GM23248 (cell line): ENCODE measurements around the gene UBE2S. TPM values are rescaled to one million over a fixed set of nuclear protein-coding genes. Genes with fewer than 3 reads are reported as not detected.

ENCODE experiments used
- DNase-seq: peaks from one replicate; pipeline ENCODE4 v3.0.0-alpha.2; 2015
- H2AFZ ChIP-seq: fragments of 200-600 bp; sonication (generic); 2 replicates; pipeline ENCODE4 v1.6.1; 2016; ENCODE audit warnings: antibody characterized with exemption
- H3F3A ChIP-seq: fragments of 200-600 bp; sonication (generic); 2 replicates; pipeline ENCODE4 v1.6.1; 2016; ENCODE audit warnings: mild to moderate bottlenecking, antibody characterized with exemption, mixed run types; ENCODE audit not compliant: insufficient read depth
- H3K27ac ChIP-seq: fragments of 200-600 bp; sonication (generic); 2 replicates; pipeline ENCODE4 v1.5.1; 2016; ENCODE audit warnings: mild to moderate bottlenecking
- H3K27me3 ChIP-seq: fragments of 200-600 bp; sonication (generic); replicated peaks from 2 replicates; pipeline ENCODE4 v1.6.1; 2016; ENCODE audit warnings: mild to moderate bottlenecking; ENCODE audit not compliant: insufficient read depth
- H3K36me3 ChIP-seq: fragments of 200-600 bp; sonication (generic); 2 replicates; pipeline ENCODE4 v1.6.1; 2016; ENCODE audit warnings: low read depth, mild to moderate bottlenecking
- H3K4me1 ChIP-seq: fragments of 200-600 bp; sonication (generic); 2 replicates; pipeline ENCODE4 v1.6.1; 2016; ENCODE audit warnings: mild to moderate bottlenecking; ENCODE audit not compliant: insufficient read depth
- H3K4me2 ChIP-seq: fragments of 200-600 bp; sonication (generic); one replicate; pipeline ENCODE4 v1.6.1; 2016; ENCODE audit warnings: mild to moderate bottlenecking; ENCODE audit not compliant: unreplicated experiment
- H3K4me3 ChIP-seq: fragments of 200-600 bp; sonication (generic); 2 replicates; pipeline ENCODE4 v1.5.1; 2016; ENCODE audit warnings: mild to moderate bottlenecking
- H3K79me2 ChIP-seq: fragments of 200-600 bp; sonication (generic); 2 replicates; pipeline ENCODE4 v1.6.1; 2016; ENCODE audit warnings: mild to moderate bottlenecking; ENCODE audit not compliant: insufficient read depth
- H3K9ac ChIP-seq: fragments of 200-600 bp; sonication (generic); 2 replicates; pipeline ENCODE4 v1.6.1; 2016; ENCODE audit warnings: mild to moderate bottlenecking
- H3K9me2 ChIP-seq: fragments of 200-600 bp; sonication (generic); 2 replicates; pipeline ENCODE4 v1.6.1; 2016; ENCODE audit warnings: mixed run types, mild to moderate bottlenecking, moderate library complexity; ENCODE audit not compliant: insufficient read depth
- H3K9me3 ChIP-seq: fragments of 200-600 bp; sonication (generic); one replicate; pipeline ENCODE4 v1.6.1; 2017; ENCODE audit warnings: low read depth
- H4K20me1 ChIP-seq: fragments of 200-600 bp; sonication (generic); 2 replicates; pipeline ENCODE4 v1.6.0; 2016; ENCODE audit not compliant: insufficient read depth
- EZH2 ChIP-seq: fragments of 200-600 bp; sonication (generic); IDR thresholded peaks from 2 replicates; pipeline ENCODE4 v1.6.1; 2018; ENCODE audit warnings: antibody characterized with exemption, mild to moderate bottlenecking; ENCODE audit not compliant: insufficient read depth, poor library complexity, severe bottlenecking
- EZH2phosphoT487 ChIP-seq: fragments of 200-600 bp; sonication (generic); IDR thresholded peaks from 2 replicates; pipeline ENCODE4 v1.6.1; 2018; ENCODE audit warnings: antibody characterized with exemption, moderate library complexity, mild to moderate bottlenecking, low read depth; ENCODE audit not compliant: insufficient read depth
- WGBS, 2 experiments: methylation state at CpG; one replicate each; pipeline ENCODE4 v1.1.6; 2015 to 2017; ENCODE audit warnings: low lambda C conversion rate in 2 of 2, low coverage in 1 of 2; ENCODE audit errors: missing lambda C conversion rate in 2 of 2; 5-methylcytosine and 5-hydroxymethylcytosine counted together
- in situ Hi-C: fragments of 300-500 bp; cut with MboI; formaldehyde crosslinking; loops from 2 replicates; pipeline ENCODE4 v1.15.0; 2020
- polyA plus RNA-seq: library from polyadenylated mRNA; unstranded; fragments of >200 nt; fragmentation: Nextera tagmentation; extraction: Ambion mirVana; gene quantifications from 2 replicates; pipeline ENCODE4 v1.2.1, GENCODE V29; 2016
- total RNA-seq: library from RNA; depleted of rRNA; stranded (reverse); fragments of >200 nt; shearing (Covaris generic); gene quantifications from 2 replicates; pipeline ENCODE4 v1.2.3, GENCODE V29; 2014; rRNA removed

UBE2S gene
- total and polyA plus RNA-seq, 2 experiments from 2014 or later, result 82.2 to 106 TPM

DNA sequence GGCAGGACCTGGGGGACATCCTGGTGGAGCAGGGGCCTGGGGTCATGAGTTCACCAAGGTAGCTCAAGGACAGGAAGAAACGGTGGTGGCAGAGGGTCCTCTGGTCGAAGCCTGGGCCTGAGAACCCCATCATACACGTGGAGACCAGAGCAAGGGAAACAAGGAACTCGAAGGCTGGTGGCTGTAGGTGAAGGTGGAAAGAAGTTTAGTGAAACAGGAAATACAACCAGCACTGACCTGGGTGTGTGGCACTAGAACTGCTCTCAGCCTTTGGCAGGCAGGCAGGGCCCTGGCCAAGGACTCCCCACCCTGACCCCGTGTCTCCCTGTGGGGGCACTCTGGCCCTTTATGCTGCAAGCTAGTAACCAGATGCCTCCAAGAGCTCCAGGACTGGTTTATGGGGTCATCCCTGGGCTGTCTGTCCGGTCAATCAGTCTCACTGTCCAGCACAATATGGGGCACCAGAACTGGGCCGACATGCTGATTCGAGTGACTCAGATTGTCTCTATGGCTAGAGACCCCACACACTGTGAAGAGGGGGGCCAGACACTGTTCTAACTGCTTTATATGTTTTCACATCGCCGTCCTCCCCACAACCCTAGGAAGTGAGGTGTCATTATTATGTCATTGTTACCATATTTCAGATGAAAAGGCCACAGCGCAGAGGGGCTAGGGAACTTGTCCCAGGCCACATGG is 56.8 kb downstream of the UBE2S start:
- no peaks in the 10 kb centered on the region for H3K9me2 ChIP-seq
- H4K20me1 ChIP-seq, result no peaks in the 10 kb centered on the region
- no peak for DNase-seq
- no peaks in the 10 kb centered on the region for H3K79me2 ChIP-seq
- no peak overlapping the region for H3K4me3 ChIP-seq
- H3K4me1 ChIP-seq, result no peaks in the 10 kb centered on the region
- 66 to 71% methylated on average over 11 of the region's 11 CpGs for WGBS, 2 experiments
- H3K27me3 ChIP-seq, result peaks cover 31% of the 10 kb centered on the region
- no peak overlapping the region for H3K9ac ChIP-seq
- no peak overlapping the region for H3K27ac ChIP-seq
- TF ChIP-seq EZH2 (no peak), EZH2phosphoT487 (no peak)
- no peaks in the 10 kb centered on the region for H3K36me3 ChIP-seq
- in situ Hi-C loops, result no loop called here
- no peaks in the 10 kb centered on the region for H3F3A ChIP-seq
- no peaks in the 10 kb centered on the region for H3K9me3 ChIP-seq
- no peak overlapping the region for H3K4me2 ChIP-seq
- no peak overlapping the region for H2AFZ ChIP-seq

Other genes starting within 250 kb of the UBE2S start
Only the 30 nearest of the 32 such genes appear.
- gene SYT5, start 227.5 kb downstream of the UBE2S start, total RNA-seq, result not detected in 2 replicates
- gene SYT5, start 227.5 kb downstream of the UBE2S start, polyA plus RNA-seq, result 0.28 and 0.38 TPM in 2 replicates
- gene PTPRH, start 198.3 kb downstream of the UBE2S start, total RNA-seq, result 0.43 and 2.9 TPM in 2 replicates
- gene PTPRH, start 198.3 kb downstream of the UBE2S start, polyA plus RNA-seq, result 0.28 and 0.49 TPM in 2 replicates
- gene TMEM86B, start 179.0 kb downstream of the UBE2S start, total RNA-seq, result 0.63 and 2.4 TPM in 2 replicates
- 0.41 and 0.46 TPM in 2 replicates for gene TMEM86B, start 179.0 kb downstream of the UBE2S start, polyA plus RNA-seq
- 36.2 and 36.9 TPM in 2 replicates for gene PPP6R1, start 148.8 kb downstream of the UBE2S start, total RNA-seq
- 9.7 and 12.1 TPM in 2 replicates for gene PPP6R1, start 148.8 kb downstream of the UBE2S start, polyA plus RNA-seq
- gene HSPBP1, start 127.7 kb downstream of the UBE2S start, total RNA-seq, result 31.9 and 42.5 TPM in 2 replicates
- 60.2 and 62.5 TPM in 2 replicates for gene HSPBP1, start 127.7 kb downstream of the UBE2S start, polyA plus RNA-seq
- gene BRSK1, start 123.8 kb downstream of the UBE2S start, total RNA-seq, result 1.9 and 11.9 TPM in 2 replicates
- gene BRSK1, start 123.8 kb downstream of the UBE2S start, polyA plus RNA-seq, result 0.39 and 0.55 TPM in 2 replicates
- gene TMEM150B, start 82.4 kb downstream of the UBE2S start, total RNA-seq, result not detected in 2 replicates
- gene TMEM150B, start 82.4 kb downstream of the UBE2S start, polyA plus RNA-seq, result not detected in 2 replicates
- gene KMT5C, start 67.9 kb downstream of the UBE2S start, total RNA-seq, result 8.1 and 8.6 TPM in 2 replicates
- gene KMT5C, start 67.9 kb downstream of the UBE2S start, polyA plus RNA-seq, result 1.9 and 2.7 TPM in 2 replicates
- not detected in 2 replicates for gene COX6B2, start 53.1 kb downstream of the UBE2S start, total RNA-seq
- not detected in 2 replicates for gene COX6B2, start 53.1 kb downstream of the UBE2S start, polyA plus RNA-seq
- gene GARIN5B, start 44.5 kb downstream of the UBE2S start, total RNA-seq, result not detected in 2 replicates
- not detected in 2 replicates for gene GARIN5B, start 44.5 kb downstream of the UBE2S start, polyA plus RNA-seq
- gene IL11, start 37.3 kb downstream of the UBE2S start, total RNA-seq, result 12.8 and 28.7 TPM in 2 replicates
- 6.7 and 6.9 TPM in 2 replicates for gene IL11, start 37.3 kb downstream of the UBE2S start, polyA plus RNA-seq
- not detected in 2 replicates for gene TMEM190, start 31.0 kb downstream of the UBE2S start, total RNA-seq
- gene TMEM190, start 31.0 kb downstream of the UBE2S start, polyA plus RNA-seq, result 0.47 TPM in 1 of 2 replicates, not detected in the other
- 0.97 and 1.8 TPM in 2 replicates for gene TMEM238, start 23.5 kb downstream of the UBE2S start, total RNA-seq
- not detected in 2 replicates for gene TMEM238, start 23.5 kb downstream of the UBE2S start, polyA plus RNA-seq
- 300 and 875 TPM in 2 replicates for gene RPL28, start 21.9 kb downstream of the UBE2S start, total RNA-seq
- gene RPL28, start 21.9 kb downstream of the UBE2S start, polyA plus RNA-seq, result 530 and 536 TPM in 2 replicates
- gene SHISA7, start 35.5 kb upstream of the UBE2S start, total RNA-seq, result not detected in 2 replicates
- not detected in 2 replicates for gene SHISA7, start 35.5 kb upstream of the UBE2S start, polyA plus RNA-seq
- 103 and 116 TPM in 2 replicates for gene ISOC2, start 53.9 kb upstream of the UBE2S start, total RNA-seq
- gene ISOC2, start 53.9 kb upstream of the UBE2S start, polyA plus RNA-seq, result 34.0 and 35.3 TPM in 2 replicates
- not detected in 2 replicates for gene C19orf85, start 57.0 kb upstream of the UBE2S start, total RNA-seq
- gene C19orf85, start 57.0 kb upstream of the UBE2S start, polyA plus RNA-seq, result not detected in 2 replicates
- gene ZNF628, start 68.8 kb upstream of the UBE2S start, total RNA-seq, result 1.7 and 4.3 TPM in 2 replicates
- 1.1 TPM in 2 replicates for gene ZNF628, start 68.8 kb upstream of the UBE2S start, polyA plus RNA-seq
- 13.4 and 13.9 TPM in 2 replicates for gene NAT14, start 77.4 kb upstream of the UBE2S start, total RNA-seq
- 11.1 and 12.0 TPM in 2 replicates for gene NAT14, start 77.4 kb upstream of the UBE2S start, polyA plus RNA-seq
- gene SSC5D, start 80.6 kb upstream of the UBE2S start, total RNA-seq, result 12.6 and 14.4 TPM in 2 replicates
- gene SSC5D, start 80.6 kb upstream of the UBE2S start, polyA plus RNA-seq, result 9.8 and 10.0 TPM in 2 replicates
- not detected in 2 replicates for gene SBK2, start 129.3 kb upstream of the UBE2S start, total RNA-seq
- gene SBK2, start 129.3 kb upstream of the UBE2S start, polyA plus RNA-seq, result not detected in 2 replicates
- gene SBK3, start 137.8 kb upstream of the UBE2S start, total RNA-seq, result not detected in 2 replicates
- not detected in 2 replicates for gene SBK3, start 137.8 kb upstream of the UBE2S start, polyA plus RNA-seq
- 7.1 and 7.9 TPM in 2 replicates for gene ZNF579, start 173.1 kb upstream of the UBE2S start, total RNA-seq
- 1.7 and 1.8 TPM in 2 replicates for gene ZNF579, start 173.1 kb upstream of the UBE2S start, polyA plus RNA-seq
- 3.4 and 5.6 TPM in 2 replicates for gene FIZ1, start 191.7 kb upstream of the UBE2S start, total RNA-seq
- gene FIZ1, start 191.7 kb upstream of the UBE2S start, polyA plus RNA-seq, result 2.3 TPM in 2 replicates
- 9.9 and 17.8 TPM in 2 replicates for gene ZNF524, start 192.5 kb upstream of the UBE2S start, total RNA-seq
- 16.2 and 18.2 TPM in 2 replicates for gene ZNF524, start 192.5 kb upstream of the UBE2S start, polyA plus RNA-seq
- 1.3 and 1.5 TPM in 2 replicates for gene ZNF865, start 197.9 kb upstream of the UBE2S start, total RNA-seq
- gene ZNF865, start 197.9 kb upstream of the UBE2S start, polyA plus RNA-seq, result 0.21 and 0.51 TPM in 2 replicates
- 3.0 and 4.2 TPM in 2 replicates for gene ZNF784, start 216.8 kb upstream of the UBE2S start, total RNA-seq
- 1.2 and 1.3 TPM in 2 replicates for gene ZNF784, start 216.8 kb upstream of the UBE2S start, polyA plus RNA-seq
- gene ZNF580, start 233.2 kb upstream of the UBE2S start, total RNA-seq, result 7.0 and 11.7 TPM in 2 replicates
- 43.1 and 44.0 TPM in 2 replicates for gene ZNF580, start 233.2 kb upstream of the UBE2S start, polyA plus RNA-seq
- gene ZNF581, start 235.9 kb upstream of the UBE2S start, total RNA-seq, result 8.5 and 12.1 TPM in 2 replicates
- gene ZNF581, start 235.9 kb upstream of the UBE2S start, polyA plus RNA-seq, result 17.6 and 20.6 TPM in 2 replicates
- gene CCDC106, start 240.4 kb upstream of the UBE2S start, total RNA-seq, result 11.3 and 12.0 TPM in 2 replicates
- 15.2 and 15.3 TPM in 2 replicates for gene CCDC106, start 240.4 kb upstream of the UBE2S start, polyA plus RNA-seq